Cardiac fibroblast (primary cell): ENCODE measurements around the gene CYP26C1.

Experiments used
- DNase-seq, 2 donors: peaks; one replicate each; pipeline versions ENCODE4 v3.0.0 to v3.0.0-alpha.2; 2010; ENCODE audit warnings: low read depth in 2 of 2
- H3K4me3 ChIP-seq, 2 donors: replicated peaks in 1 of 2; 1 replicate in 1 of 2; 2 replicates in 1 of 2; pipeline ENCODE4 v1.5.1; 2011; ENCODE audit warnings: low read depth in 2 of 2, low read length in 2 of 2, mild to moderate bottlenecking in 2 of 2, moderate library complexity in 1 of 2
- TF ChIP-seq, protein P1 (sequence below): IDR thresholded peaks from one replicate; pipeline ENCODE4 v1.5.1; 2011; ENCODE audit warnings: low read depth, mild to moderate bottlenecking, low read length, inconsistent platforms

CYP26C1 gene

DNA sequence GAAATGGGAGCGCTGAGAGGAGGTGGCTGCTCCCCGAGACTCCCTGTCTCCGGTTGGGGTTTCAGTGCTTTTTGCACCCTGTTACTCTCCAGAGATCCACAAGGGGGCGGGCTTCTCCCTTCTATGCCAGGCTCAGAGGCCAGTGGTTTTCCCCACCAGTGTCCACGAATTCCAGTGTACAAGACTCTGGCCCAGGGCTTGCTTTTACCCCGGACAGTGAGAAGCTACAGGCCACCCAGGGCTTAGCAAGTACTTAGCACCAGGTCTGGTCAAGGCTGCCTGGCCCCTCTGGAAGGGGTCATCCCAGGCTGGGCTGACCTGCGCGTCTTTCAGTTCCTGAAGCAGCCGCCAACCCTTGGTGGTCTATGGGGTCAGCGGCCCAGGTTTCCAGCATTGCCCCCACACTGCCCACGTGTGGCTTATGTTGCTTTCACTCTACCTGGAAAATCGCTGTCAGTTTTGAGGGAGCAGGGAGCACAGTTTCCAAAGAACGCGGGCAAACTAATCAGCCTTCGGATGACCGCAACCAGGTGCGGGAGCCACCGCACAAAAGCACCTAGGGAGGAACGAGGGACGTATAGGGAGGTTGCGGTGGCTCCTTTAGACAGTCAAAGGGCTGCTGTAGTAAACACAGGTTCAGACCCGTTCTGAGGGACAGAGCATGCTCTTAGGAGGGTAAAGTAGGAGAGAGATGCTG lies 19.9 kb downstream of the CYP26C1 start:
- DNase-seq: peak; percentile 58 to 59
- TF ChIP-seq, protein P1, sequence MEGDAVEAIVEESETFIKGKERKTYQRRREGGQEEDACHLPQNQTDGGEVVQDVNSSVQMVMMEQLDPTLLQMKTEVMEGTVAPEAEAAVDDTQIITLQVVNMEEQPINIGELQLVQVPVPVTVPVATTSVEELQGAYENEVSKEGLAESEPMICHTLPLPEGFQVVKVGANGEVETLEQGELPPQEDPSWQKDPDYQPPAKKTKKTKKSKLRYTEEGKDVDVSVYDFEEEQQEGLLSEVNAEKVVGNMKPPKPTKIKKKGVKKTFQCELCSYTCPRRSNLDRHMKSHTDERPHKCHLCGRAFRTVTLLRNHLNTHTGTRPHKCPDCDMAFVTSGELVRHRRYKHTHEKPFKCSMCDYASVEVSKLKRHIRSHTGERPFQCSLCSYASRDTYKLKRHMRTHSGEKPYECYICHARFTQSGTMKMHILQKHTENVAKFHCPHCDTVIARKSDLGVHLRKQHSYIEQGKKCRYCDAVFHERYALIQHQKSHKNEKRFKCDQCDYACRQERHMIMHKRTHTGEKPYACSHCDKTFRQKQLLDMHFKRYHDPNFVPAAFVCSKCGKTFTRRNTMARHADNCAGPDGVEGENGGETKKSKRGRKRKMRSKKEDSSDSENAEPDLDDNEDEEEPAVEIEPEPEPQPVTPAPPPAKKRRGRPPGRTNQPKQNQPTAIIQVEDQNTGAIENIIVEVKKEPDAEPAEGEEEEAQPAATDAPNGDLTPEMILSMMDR: peak; percentile 84
- no peak overlapping the region for H3K4me3 ChIP-seq

DNA sequence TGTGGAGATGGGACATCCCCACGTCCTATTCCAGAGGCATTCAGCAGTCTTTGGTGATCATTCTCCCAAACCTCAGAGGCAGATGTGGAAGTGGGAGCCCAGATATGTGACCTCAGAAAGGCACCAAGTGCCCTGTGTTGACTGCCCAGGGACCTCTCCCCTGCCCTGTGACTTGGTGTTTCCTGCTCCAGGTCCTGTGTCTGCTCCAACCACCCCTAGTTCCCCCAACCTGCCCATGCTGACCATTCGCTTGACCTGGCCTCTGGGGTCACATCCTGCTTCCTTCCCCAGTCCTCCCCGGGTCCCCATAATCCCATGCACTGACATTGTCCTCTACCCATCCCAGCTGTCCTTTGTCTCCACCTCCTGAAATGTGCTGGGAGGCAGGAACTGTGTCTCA lies 20.7 kb downstream of the CYP26C1 start:
- TF ChIP-seq, protein P1: no peak
- DNase-seq: no peak
- no peak overlapping the region for H3K4me3 ChIP-seq

DNA sequence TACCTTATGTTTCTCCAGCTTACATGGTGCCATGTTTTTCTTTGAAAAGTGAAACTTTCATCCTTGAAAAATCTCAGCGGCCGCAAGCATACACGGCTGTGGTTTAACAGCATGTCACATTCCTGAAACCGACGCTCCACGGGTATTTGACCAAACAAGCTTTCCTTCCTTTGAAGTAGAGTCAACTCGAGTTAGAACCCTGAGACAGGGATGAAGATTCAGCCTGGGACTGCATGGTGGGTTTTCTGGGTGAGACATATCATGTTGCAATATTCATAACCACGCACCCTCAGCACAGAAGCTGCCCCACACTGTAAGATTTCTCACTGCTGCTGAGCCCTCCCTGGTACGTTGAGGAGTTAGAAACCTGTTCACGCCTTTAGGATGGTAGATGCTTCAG lies 21.2 kb downstream of the CYP26C1 start:
- TF ChIP-seq, protein P1: no peak
- H3K4me3 ChIP-seq: no peak overlapping the region
- no peak for DNase-seq

DNA sequence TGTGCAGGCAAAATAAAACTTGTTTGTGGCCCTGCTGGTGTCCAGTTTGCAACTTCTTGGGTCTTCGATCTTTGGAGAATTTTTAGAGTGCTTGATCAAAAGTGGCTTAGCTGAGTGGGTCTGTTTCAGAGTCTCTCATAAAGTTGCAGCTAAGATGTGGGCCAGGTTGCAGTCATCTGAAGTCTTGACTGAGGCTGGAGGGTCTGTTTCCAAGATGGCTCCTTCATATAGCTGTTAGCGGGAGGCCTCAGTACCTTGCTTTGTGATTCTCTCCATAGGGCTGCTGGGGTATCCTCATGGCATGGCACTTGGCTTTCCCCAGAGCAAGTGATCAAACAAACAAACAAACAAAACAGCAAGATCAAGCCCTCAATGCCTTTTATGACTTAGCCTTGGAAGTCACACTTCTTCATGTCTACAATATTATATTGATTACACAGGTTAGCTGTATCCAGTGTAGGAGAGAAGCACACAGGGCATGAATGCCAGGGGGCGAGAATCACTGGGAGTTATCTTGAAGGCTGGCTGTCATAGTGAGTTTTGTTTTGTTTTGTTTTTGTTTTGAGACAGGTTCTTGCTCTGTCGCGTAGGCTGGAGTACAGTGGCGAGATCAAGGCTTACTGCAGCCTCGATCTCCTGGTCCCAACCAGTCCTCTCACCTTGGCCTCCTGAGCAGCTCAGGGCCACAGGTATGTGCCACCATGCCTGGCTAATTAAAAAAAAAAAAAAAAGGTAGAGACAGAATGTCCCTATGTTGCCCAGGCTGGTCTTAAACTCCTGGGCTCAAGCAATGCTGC lies 23.3 kb downstream of the CYP26C1 start:
- TF ChIP-seq, protein P1: no peak
- DNase-seq: no peak
- H3K4me3 ChIP-seq: no peak overlapping the region

DNA sequence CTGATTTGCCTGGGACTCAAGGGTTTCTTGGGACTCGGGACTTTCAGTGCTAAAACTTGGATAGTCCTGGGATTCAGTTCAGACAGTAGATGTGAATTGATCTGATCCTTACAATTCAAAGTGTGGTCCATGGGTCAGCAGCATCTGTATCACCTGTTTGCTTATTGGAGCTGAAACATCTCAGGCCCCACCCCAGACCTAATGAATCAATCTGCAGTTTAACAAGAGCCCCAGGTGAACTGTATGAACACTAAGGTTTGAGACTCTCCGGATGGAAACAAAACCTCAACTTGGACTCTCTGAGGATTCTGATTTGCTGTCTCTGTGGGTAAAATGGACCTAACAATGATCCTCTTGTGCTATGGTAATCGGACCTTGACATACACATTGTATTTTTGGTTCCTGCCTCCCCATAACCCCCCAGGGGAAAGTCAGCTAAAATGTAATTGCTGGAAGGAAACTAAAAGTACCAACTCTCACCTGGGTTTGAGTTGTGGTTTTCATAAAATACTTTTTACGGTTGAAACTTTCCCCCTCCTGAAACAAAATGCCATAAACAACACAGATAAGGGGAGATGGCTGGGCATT lies 24.8 kb downstream of the CYP26C1 start:
- no peak overlapping the region for H3K4me3 ChIP-seq
- TF ChIP-seq, protein P1: no peak
- no peak for DNase-seq

DNA sequence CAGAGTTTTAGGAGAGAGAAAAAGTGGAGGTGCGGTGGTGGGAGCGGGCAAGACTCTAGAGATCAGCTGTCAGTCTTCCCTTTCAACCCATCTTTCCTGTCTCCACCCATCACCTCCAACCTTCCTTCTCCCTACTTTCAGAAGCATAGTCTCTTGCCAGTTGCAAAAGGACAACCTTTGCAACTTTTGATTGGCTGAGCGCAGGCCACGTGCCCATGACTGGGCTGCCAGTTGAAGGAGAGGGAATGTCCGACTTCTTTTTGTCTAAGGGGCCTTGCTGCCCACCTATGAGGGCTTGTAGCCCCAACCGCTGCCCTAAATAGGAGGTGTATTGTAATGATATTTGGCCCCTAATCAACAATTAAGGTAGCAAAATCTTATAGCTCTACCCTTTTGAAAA lies 25.7 kb downstream of the CYP26C1 start:
- DNase-seq: no peak
- TF ChIP-seq, protein P1: no peak
- H3K4me3 ChIP-seq: no peak overlapping the region
